Cardiac muscle cell (in vitro differentiated cells and primary cell): ENCODE measurements around the gene LRRC25. TPM values are rescaled to one million over a fixed set of nuclear protein-coding genes. Genes with fewer than 3 reads are reported as not detected.
A peak's percentile ranks its signal among the peaks of the same experiment; 100 is the strongest.

Experiments
- DNase-seq, 2 donors: peaks; one replicate each; pipeline versions ENCODE4 v3.0.0 to v3.0.0-alpha.2; 2010 to 2017; ENCODE audit warnings: low read depth in 1 of 2, low spot score in 1 of 2
- H3K27ac ChIP-seq: fragments of 200-600 bp; sonication (generic); 2 replicates; pipeline ENCODE4 v1.5.1; 2016
- H3K27me3 ChIP-seq: fragments of 200-600 bp; sonication (generic); 2 replicates; pipeline ENCODE4 v1.6.0; 2016; ENCODE audit warnings: control low read depth
- H3K36me3 ChIP-seq: fragments of 200-600 bp; sonication (generic); 2 replicates; pipeline ENCODE4 v1.5.1; 2016; ENCODE audit warnings: control low read depth
- H3K4me1 ChIP-seq: fragments of 200-600 bp; sonication (generic); 2 replicates; pipeline ENCODE4 v1.8.1; 2017; ENCODE audit warnings: low read depth, mild to moderate bottlenecking, mixed run types
- H3K4me3 ChIP-seq: fragments of 200-600 bp; sonication (generic); 2 replicates; pipeline ENCODE4 v1.5.1; 2016; ENCODE audit warnings: mild to moderate bottlenecking
- H3K9me3 ChIP-seq: fragments of 200-600 bp; sonication (generic); 2 replicates; pipeline ENCODE4 v1.5.1; 2017; ENCODE audit warnings: low read depth, mild to moderate bottlenecking, control low read depth
- CTCF ChIP-seq: IDR thresholded peaks from 2 replicates; pipeline ENCODE4 v1.5.1; 2012; ENCODE audit warnings: low read depth, mild to moderate bottlenecking, low read length
- polyA plus RNA-seq: library from polyadenylated mRNA; unstranded; fragments of >200 nt; fragmentation: Nextera tagmentation; extraction: Ambion mirVana; gene quantifications from 2 replicates; pipeline ENCODE4 v1.2.1, GENCODE V29; 2016
- total RNA-seq: library from RNA; depleted of rRNA; stranded (reverse); fragments of >200 nt; gene quantifications from 2 replicates; pipeline ENCODE4 v1.2.3, GENCODE V29; 2016

Gene LRRC25
- total and polyA plus RNA-seq, 2 experiments from 2014 or later, result not detected

DNA sequence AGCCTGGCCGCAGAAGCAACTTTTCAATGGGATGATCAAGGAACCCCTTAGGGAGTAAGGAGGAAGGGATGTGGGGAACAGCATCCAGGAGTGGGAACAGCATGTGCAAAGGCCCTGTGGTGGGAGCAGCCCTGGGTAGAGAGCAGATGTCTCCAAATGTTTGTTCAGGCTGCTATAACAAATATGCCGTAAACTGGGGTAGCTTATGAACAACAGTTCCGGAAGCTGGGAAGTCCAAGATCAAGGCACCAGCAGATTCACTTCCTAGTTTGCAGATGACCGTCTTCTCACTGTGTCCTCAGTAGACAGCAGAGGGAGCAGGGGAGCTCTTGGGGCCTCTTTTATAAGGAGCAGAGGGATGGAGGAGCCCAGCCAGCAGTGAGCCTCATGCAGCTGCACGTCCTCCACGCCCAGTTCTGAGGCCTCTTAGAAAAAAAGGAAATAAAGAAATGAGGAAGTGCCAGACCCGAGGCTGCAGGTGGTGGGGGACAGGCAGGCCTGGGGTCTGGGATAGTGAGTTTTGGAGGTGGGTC, 4.2 kb upstream of the LRRC25 start:
- no peak overlapping the region for H3K4me3 ChIP-seq
- peak; percentile 50 for TF ChIP-seq CTCF
- peak in 1 of 2 donors; percentile 78 for DNase-seq
- H3K9me3 ChIP-seq, result no peaks in the 10 kb centered on the region
- no peak overlapping the region for H3K27ac ChIP-seq
- H3K36me3 ChIP-seq, result no peaks in the 10 kb centered on the region
- H3K27me3 ChIP-seq, result no peaks in the 10 kb centered on the region
- H3K4me1 ChIP-seq, result peaks cover 4% of the 10 kb centered on the region

GRCh38 chr19:18399008-18399407, 1.6 kb upstream of the LRRC25 start:
- Histone ChIP-seq H3K36me3 (no peaks in the 10 kb centered on the region), H3K27ac (no peak overlapping the region), H3K4me3 (no peak overlapping the region), H3K4me1 (peaks cover 4% of the 10 kb centered on the region), H3K27me3 (no peaks in the 10 kb centered on the region), H3K9me3 (no peaks in the 10 kb centered on the region)
- no peak for DNase-seq
- TF ChIP-seq CTCF, result no peak

- TF ChIP-seq CTCF, result no peak
- Histone ChIP-seq H3K4me3 (no peak overlapping the region), H3K4me1 (peaks cover 4% of the 10 kb centered on the region), H3K27ac (no peak overlapping the region), H3K9me3 (no peaks in the 10 kb centered on the region), H3K36me3 (no peaks in the 10 kb centered on the region), H3K27me3 (no peaks in the 10 kb centered on the region)
- DNase-seq, result no peak
Observed at GRCh38 chr19:18396471-18397241, 766 bp downstream of the LRRC25 start.

DNA sequence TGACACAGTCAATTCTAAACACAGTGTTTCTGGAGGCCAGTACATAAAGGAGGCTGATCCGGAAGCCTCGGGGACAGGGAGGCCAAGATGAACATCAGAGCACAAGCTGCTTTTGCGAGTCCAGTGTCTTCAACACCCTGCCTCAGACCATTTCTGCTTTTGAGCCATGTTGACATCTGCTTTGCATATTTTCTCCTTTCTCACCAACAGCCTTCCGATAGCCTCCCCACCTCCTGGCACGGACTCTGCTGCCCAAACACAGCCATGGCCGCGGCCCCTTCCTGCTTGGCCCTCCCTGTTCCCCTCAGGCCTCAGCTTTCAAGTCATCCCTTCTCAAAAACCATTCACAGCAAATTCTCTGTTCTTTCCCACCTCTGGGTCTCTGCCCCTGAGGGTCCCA, 3.6 kb downstream of the LRRC25 start:
- Histone ChIP-seq H3K4me3 (no peak overlapping the region), H3K36me3 (no peaks in the 10 kb centered on the region), H3K4me1 (peaks cover 4% of the 10 kb centered on the region), H3K27ac (no peak overlapping the region), H3K9me3 (no peaks in the 10 kb centered on the region), H3K27me3 (no peaks in the 10 kb centered on the region)
- peak in 1 of 2 donors; percentile 38 for DNase-seq
- no peak for TF ChIP-seq CTCF

DNA sequence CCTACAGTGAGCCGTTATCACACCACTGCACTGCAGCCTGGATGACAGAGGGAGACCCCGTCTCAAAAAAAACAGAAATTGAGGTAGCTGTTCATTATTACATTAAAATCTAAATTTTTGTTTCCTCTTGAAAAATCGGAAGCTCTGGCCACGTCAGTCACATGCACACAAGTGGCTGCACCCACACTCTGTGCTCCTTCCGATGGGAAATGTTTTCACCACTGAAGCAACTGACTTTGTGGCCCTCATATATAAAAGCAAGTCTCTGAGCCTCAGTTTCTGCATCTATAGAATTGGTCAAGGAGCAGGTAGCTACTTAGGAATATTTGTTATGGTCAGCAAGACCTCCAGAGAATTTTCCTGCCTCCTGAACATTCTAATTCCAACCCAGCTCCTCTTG, 4.5 kb downstream of the LRRC25 start:
- Histone ChIP-seq H3K36me3 (no peaks in the 10 kb centered on the region), H3K27me3 (peaks cover 3% of the 10 kb centered on the region), H3K9me3 (no peaks in the 10 kb centered on the region), H3K4me1 (peaks cover 4% of the 10 kb centered on the region), H3K27ac (no peak overlapping the region), H3K4me3 (no peak overlapping the region)
- TF ChIP-seq CTCF, result no peak
- no peak for DNase-seq
